H1 (cell line): ENCODE measurements around the gene MORC2. TPM values are rescaled to one million over a fixed set of nuclear protein-coding genes. Genes with fewer than 3 reads are reported as not detected.

Experiments
- CTCF ChIA-PET: fragments of 300-600 bp; sonication (Branson Sonifier 250); formaldehyde crosslinking; loops from one replicate; lab custom pipeline; 2021; ENCODE audit not compliant: partially characterized antibody; lab: Charles Lee
- POLR2A ChIA-PET: fragments of 300-600 bp; sonication (Branson Sonifier 250); formaldehyde crosslinking; loops from one replicate; lab custom pipeline; 2021; ENCODE audit warnings: inconsistent platforms; ENCODE audit not compliant: partially characterized antibody; lab: Charles Lee
- DNase-seq, 2 experiments: peaks; one replicate each; pipeline versions ENCODE4 v3.0.0 to v3.0.0-alpha.2; 2010 to 2022; ENCODE audit warnings: low spot score in 2 of 2, low read depth in 1 of 2, mixed read lengths in 1 of 2
- FAIRE-seq: peaks from 2 replicates; lab custom pipeline; 2011; peaks lifted over from hg19 to GRCh38; lab: Jason Lieb, UNC
- H2AFZ ChIP-seq: 2 replicates; pipeline ENCODE4 v1.8.1; 2012; ENCODE audit warnings: low read length, inconsistent platforms
- H2AK5ac ChIP-seq: 2 replicates; pipeline ENCODE4 v1.6.1; 2013; ENCODE audit warnings: low read depth, low read length
- H2BK120ac ChIP-seq: replicated peaks from 2 replicates; pipeline ENCODE3; 2013; ENCODE audit warnings: low read depth, low read length, inconsistent platforms
- H2BK12ac ChIP-seq: 2 replicates; pipeline ENCODE4 v1.6.1; 2013; ENCODE audit warnings: low read depth, low read length
- H2BK15ac ChIP-seq: 2 replicates; pipeline ENCODE4 v1.6.1; 2013; ENCODE audit warnings: low read length
- H2BK20ac ChIP-seq: 2 replicates; pipeline ENCODE4 v1.6.1; 2013; ENCODE audit warnings: low read length
- H2BK5ac ChIP-seq: 2 replicates; pipeline ENCODE4 v1.6.1; 2013; ENCODE audit warnings: low read depth, low read length
- H3K14ac ChIP-seq: 2 replicates; pipeline ENCODE4 v1.6.1; 2013; ENCODE audit warnings: inconsistent platforms; ENCODE audit not compliant: insufficient read length
- H3K18ac ChIP-seq: 2 replicates; pipeline ENCODE4 v1.6.1; 2013; ENCODE audit warnings: low read length; ENCODE audit errors: extremely low read depth
- H3K23ac ChIP-seq: 2 replicates; pipeline ENCODE4 v1.6.1; 2013; ENCODE audit warnings: inconsistent platforms; ENCODE audit not compliant: insufficient read length
- H3K23me2 ChIP-seq: 2 replicates; pipeline ENCODE4 v1.6.1; 2013; ENCODE audit warnings: low read depth, low read length
- H3K27ac ChIP-seq: 2 replicates; pipeline ENCODE4 v1.6.1; 2011; ENCODE audit warnings: low read depth, low read length, inconsistent platforms
- H3K27me3 ChIP-seq, 4 experiments: replicated peaks in 1 of 4; 1 replicate in 1 of 4; 2 replicates in 3 of 4; pipeline versions ENCODE4 v1.6.1 to v1.8.1; 2011 to 2013; ENCODE audit warnings: low read length in 3 of 4, mild to moderate bottlenecking in 3 of 4, inconsistent platforms in 2 of 4, mixed read lengths in 2 of 4, moderate library complexity in 1 of 4; ENCODE audit not compliant: control insufficient read depth in 3 of 4, insufficient read depth in 3 of 4; ENCODE audit errors: extremely low read depth in 1 of 4
- H3K36me3 ChIP-seq, 4 experiments: 2 replicates each; pipeline versions ENCODE4 v1.6.1 to v1.8.1; 2011 to 2013; ENCODE audit warnings: mild to moderate bottlenecking in 4 of 4, low read length in 3 of 4, moderate library complexity in 2 of 4, control low read depth in 1 of 4, inconsistent platforms in 1 of 4; ENCODE audit not compliant: insufficient read depth in 4 of 4, control insufficient read depth in 2 of 4
- H3K4ac ChIP-seq: replicated peaks from 2 replicates; pipeline ENCODE3; 2013; ENCODE audit warnings: low read length, low read depth, mixed read lengths, inconsistent platforms; ENCODE audit not compliant: insufficient read length
- H3K4me1 ChIP-seq, 4 experiments: replicated peaks in 1 of 4; 1 replicate in 1 of 4; 2 replicates in 3 of 4; pipeline versions ENCODE4 v1.6.1 to v1.8.1; 2011 to 2013; ENCODE audit warnings: low read length in 3 of 4, inconsistent platforms in 2 of 4, mixed read lengths in 1 of 4; ENCODE audit not compliant: insufficient read depth in 4 of 4, control insufficient read depth in 3 of 4
- H3K4me2 ChIP-seq, 2 experiments: 2 replicates each; pipeline versions ENCODE4 v1.6.1 to v1.8.1; 2011 to 2013; ENCODE audit warnings: low read depth in 2 of 2, low read length in 2 of 2, control low read depth in 1 of 2, inconsistent platforms in 1 of 2, mild to moderate bottlenecking in 1 of 2; ENCODE audit not compliant: insufficient read depth in 1 of 2
- H3K4me3 ChIP-seq, 4 experiments: fragments of 200-600, 300-600 bp in 1 of 4; sonication (generic), shearing (Covaris generic), sonication (Bioruptor Twin) in 1 of 4; 2 replicates each; pipeline versions ENCODE4 v1.5.1 to v1.8.1; 2011 to 2016; ENCODE audit warnings: low read length in 4 of 4, low read depth in 3 of 4, control low read depth in 2 of 4, inconsistent platforms in 2 of 4, mild to moderate bottlenecking in 2 of 4, mixed read lengths in 1 of 4, moderate library complexity in 1 of 4; ENCODE audit not compliant: insufficient read depth in 2 of 4; ENCODE audit errors: extremely low read depth in 1 of 4
- H3K56ac ChIP-seq: replicated peaks from 2 replicates; pipeline ENCODE3; 2013; ENCODE audit warnings: low read depth, mild to moderate bottlenecking, mixed read lengths, low read length, inconsistent platforms; ENCODE audit not compliant: insufficient read length
- H3K79me1 ChIP-seq: 2 replicates; pipeline ENCODE4 v1.6.1; 2013; ENCODE audit warnings: low read depth, low read length, control low read depth
- H3K79me2 ChIP-seq, 2 experiments: 2 replicates each; pipeline versions ENCODE4 v1.6.1 to v1.8.1; 2012 to 2013; ENCODE audit warnings: low read length in 2 of 2, mild to moderate bottlenecking in 2 of 2, inconsistent platforms in 1 of 2; ENCODE audit not compliant: insufficient read depth in 2 of 2, control insufficient read depth in 1 of 2
- H3K9ac ChIP-seq, 4 experiments: replicated peaks in 1 of 4; 1 replicate in 1 of 4; 2 replicates in 3 of 4; pipeline versions ENCODE4 v1.6.1 to v1.8.1; 2011 to 2013; ENCODE audit warnings: low read depth in 3 of 4, low read length in 3 of 4, control low read depth in 2 of 4, mild to moderate bottlenecking in 2 of 4, moderate library complexity in 2 of 4, inconsistent platforms in 1 of 4; ENCODE audit errors: extremely low read depth in 1 of 4
- H3K9me3 ChIP-seq, 2 experiments: 2 replicates each; pipeline versions ENCODE4 v1.6.1 to v1.8.1; 2012 to 2013; ENCODE audit warnings: mild to moderate bottlenecking in 2 of 2, moderate library complexity in 2 of 2, control low read depth in 1 of 2, inconsistent platforms in 1 of 2, low read depth in 1 of 2, low read length in 1 of 2, mixed read lengths in 1 of 2; ENCODE audit not compliant: insufficient read depth in 2 of 2
- H4K20me1 ChIP-seq, 2 experiments: replicated peaks in 1 of 2; 2 replicates each; pipeline versions ENCODE3 to v1.8.1; 2011 to 2013; ENCODE audit warnings: inconsistent platforms in 2 of 2, low read length in 2 of 2, mild to moderate bottlenecking in 1 of 2; ENCODE audit not compliant: insufficient read depth in 2 of 2, control insufficient read depth in 1 of 2
- H4K5ac ChIP-seq: 2 replicates; pipeline ENCODE4 v1.6.1; 2013; ENCODE audit warnings: low read length, low read depth, mixed read lengths, inconsistent platforms; ENCODE audit not compliant: insufficient read length
- H4K8ac ChIP-seq: 2 replicates; pipeline ENCODE4 v1.8.0; 2013; ENCODE audit warnings: mild to moderate bottlenecking, moderate library complexity, low read length, inconsistent platforms; ENCODE audit not compliant: insufficient read depth; ENCODE audit errors: extremely low read depth
- H4K91ac ChIP-seq: replicated peaks from 2 replicates; pipeline ENCODE3; 2013; ENCODE audit warnings: low read length, mixed read lengths, inconsistent platforms; ENCODE audit not compliant: insufficient read length
- ATF3 ChIP-seq: IDR thresholded peaks from 2 replicates; pipeline ENCODE4 v1.6.1; 2011; ENCODE audit warnings: low read depth, mild to moderate bottlenecking, low read length; ENCODE audit not compliant: insufficient read depth
- EGR1 ChIP-seq: IDR thresholded peaks from 2 replicates; pipeline ENCODE4 v1.6.1; 2011; ENCODE audit warnings: low read depth, low read length, borderline replicate concordance
- FOSL1 ChIP-seq: IDR thresholded peaks from 2 replicates; pipeline ENCODE4 v1.6.1; 2011; ENCODE audit warnings: mild to moderate bottlenecking, low read depth, low read length, moderate library complexity; ENCODE audit not compliant: insufficient read depth
- MAFK ChIP-seq: IDR thresholded peaks from 2 replicates; pipeline ENCODE4 v1.6.1; 2012; ENCODE audit warnings: low read depth, mild to moderate bottlenecking, improper control_type of control experiment, low read length
- PHF8 ChIP-seq: fragments of 200-600 bp; sonication (generic); conservative IDR thresholded peaks from 2 replicates; pipeline ENCODE4 v1.7.1; 2012; ENCODE audit warnings: low read depth, mild to moderate bottlenecking, inconsistent platforms, low read length, moderate library complexity
- RBBP5 ChIP-seq: IDR thresholded peaks from 2 replicates; pipeline ENCODE4 v1.7.1; 2012; ENCODE audit warnings: low read depth, mild to moderate bottlenecking, inconsistent platforms, low read length, moderate library complexity, borderline replicate concordance
- SIRT6 ChIP-seq: IDR thresholded peaks from one replicate; pipeline ENCODE4 v1.7.1; 2012; ENCODE audit warnings: low read length, inconsistent platforms
- SRF ChIP-seq: IDR thresholded peaks from 2 replicates; pipeline ENCODE4 v1.6.1; 2011; ENCODE audit warnings: mild to moderate bottlenecking, low read depth, low read length, moderate library complexity
- TCF12 ChIP-seq: IDR thresholded peaks from 2 replicates; pipeline ENCODE4 v1.6.1; 2011; ENCODE audit warnings: low read depth, mild to moderate bottlenecking, low read length
- WGBS, 2 experiments: shearing (Covaris generic) in 1 of 2; methylation state at CpG; one replicate each; pipeline versions ENCODE4 v1.1.6 to v1.1.7; 2013 to 2015; ENCODE audit warnings: low lambda C conversion rate in 2 of 2, mixed read lengths in 2 of 2, inconsistent platforms in 1 of 2, low coverage in 1 of 2, missing lambda C conversion rate in 1 of 2; ENCODE audit not compliant: insufficient replicate concordance in 2 of 2, insufficient coverage in 1 of 2, insufficient read length in 1 of 2; ENCODE audit errors: extremely low coverage in 1 of 2, missing lambda C conversion rate in 1 of 2; 5-methylcytosine and 5-hydroxymethylcytosine counted together
- polyA plus RNA-seq, 7 experiments: library from polyadenylated mRNA; depleted of rRNA in 3 of 7; stranded (reverse) in 5 of 7; unstranded in 2 of 7; fragments of >200 nt in 5 of 7; fragments of 200-250 nt in 2 of 7; gene quantifications; 1 replicate in 5 of 7; 2 replicates in 1 of 7; 4 replicates in 1 of 7; pipeline versions ENCODE4 v1.2.1 to v1.2.3, GENCODE V29; 2011 to 2013; ENCODE audit warnings: missing spikeins in 2 of 7, mixed read lengths in 2 of 7
- total RNA-seq: library from RNA; stranded (reverse); fragmentation: NEBNext Ultra II Directional; extraction: Animal tissue kit (Norgen Biotek cat#: 25700); gene quantifications from 2 replicates; pipeline ENCODE4 v1.2.1, GENCODE V29; 2021

The MORC2 gene
- total and polyA plus RNA-seq, 2 of the 8 experiments (the other 6 are each of a cell fraction or from before 2014, with no cell fraction given) = 15.4 to 68.0 TPM

GRCh38 chr22:30969532-30970355 lies 1.2 kb upstream of the MORC2 start:
- Histone ChIP-seq H3K9me3 (peaks cover 4 to 6% of the 10 kb centered on the region in 2 experiments; a peak in 3 of 4 replicates), H3K23me2 (peaks cover 12% of the 10 kb centered on the region), H3K4me1 (peaks cover 0 to 7% (median 4%) of the 10 kb centered on the region in 4 experiments; a peak in 4 of 7 replicates), H3K27me3 (no peaks in the 10 kb centered on the region), H2BK12ac (no peak overlapping the region), H2BK15ac (no peak overlapping the region), H4K91ac (no peak overlapping the region), H3K56ac (peak overlapping the region; percentile 2), H3K4ac (no peak overlapping the region), H4K5ac (peak overlapping the region; percentile 35), H3K27ac (peak overlapping the region; percentile 93), H3K9ac (peak overlapping the region; percentile 70 to 95 (median 86)), H3K18ac (peak overlapping the region; percentile 28), H3K79me2 (peaks cover 41 to 89% of the 10 kb centered on the region in 2 experiments), H4K20me1 (peaks cover 17 to 30% of the 10 kb centered on the region in 2 experiments), H2AK5ac (no peak overlapping the region), H3K4me2 (peak overlapping the region; percentile 89 to 95), H2BK5ac (peak overlapping the region; percentile 76), H2BK20ac (no peak overlapping the region), H3K23ac (peak overlapping the region; percentile 35), H4K8ac (peak overlapping the region; percentile 98; the same call in 1 of the 2 replicates), H2AFZ (no peak overlapping the region), H3K36me3 (peaks cover 10 to 47% (median 30%) of the 10 kb centered on the region in 4 experiments; a peak in 7 of 8 replicates), H3K79me1 (peaks cover 15% of the 10 kb centered on the region), H3K14ac (peak overlapping the region; percentile 95), H3K4me3 (peak overlapping the region; percentile 67 to 84 (median 74)), H2BK120ac (no peak overlapping the region)
- FAIRE-seq = no peak
- WGBS, 2 experiments = 1% methylated on average over 18 of the region's 49 CpGs; no CpG with 5 or more reads in 1 of the 2 experiments
- DNase-seq = no peak
- ChIA-PET POLR2A (interaction anchor here (0.8 to 9.7 kb wide), 45 partner anchors 9 to 377 kb away, joined by 3 to 220 read pairs (median 5); partner anchors contain the start of genes PATZ1 and SMTN), CTCF (interaction anchor here (1.0 to 4.5 kb wide), 4 partner anchors 9 to 115 kb away, joined by 4 to 38 read pairs (median 6); no protein-coding TSS in a partner anchor)
- TF ChIP-seq SIRT6 (no peak), EGR1 (no peak), SRF (no peak), FOSL1 (no peak), MAFK (no peak), PHF8 (peak; percentile 46; the same call in 1 of the 2 replicates), ATF3 (no peak), RBBP5 (0 out of 2 replicates have a peak, but pooled peaks have one; percentile 50), TCF12 (no peak)
